K562 (cell line): Measurements from ENCODE around the gene RPL22L1. TPM values are rescaled to one million over a fixed set of nuclear protein-coding genes. Genes with fewer than 3 reads are reported as not detected.
A peak's percentile ranks its signal among the peaks of the same experiment; 100 is the strongest.

Experiments used
- BRF2 ChIP-seq: IDR thresholded peaks from 3 replicates; pipeline ENCODE4 v1.6.1; 2011; ENCODE audit warnings: borderline replicate concordance, mild to moderate bottlenecking; ENCODE audit not compliant: insufficient read length, insufficient read depth
- DPF2 ChIP-seq: fragments of 450-650 bp; IDR thresholded peaks from 2 replicates; pipeline ENCODE4 v1.6.1; 2016
- HES1 ChIP-seq: fragments of 450-650 bp; IDR thresholded peaks from 2 replicates; pipeline ENCODE4 v1.6.1; 2016; ENCODE audit warnings: low read depth, mild to moderate bottlenecking, moderate library complexity
- HLTF ChIP-seq: fragments of 450-650 bp; IDR thresholded peaks from 2 replicates; pipeline ENCODE4 v1.6.1; 2016
- MCM5 ChIP-seq: fragments of 450-650 bp; IDR thresholded peaks from 2 replicates; pipeline ENCODE4 v1.6.1; 2016; ENCODE audit warnings: low read depth
- MXI1 ChIP-seq: IDR thresholded peaks from 2 replicates; pipeline ENCODE4 v1.6.1; 2011; ENCODE audit warnings: low read depth, mild to moderate bottlenecking, improper control_type of control experiment, low read length
- NFIX ChIP-seq: fragments of 250-450 bp; sonication (Bioruptor Pico); IDR thresholded peaks from 2 replicates; pipeline ENCODE4 v1.4.0; 2020; ENCODE audit warnings: low read depth, mild to moderate bottlenecking, moderate library complexity
- RNF2 ChIP-seq: sonication (generic); IDR thresholded peaks from 2 replicates; pipeline ENCODE4 v1.6.1; 2016
- SMARCA4 ChIP-seq: fragments of 450-650 bp; IDR thresholded peaks from 2 replicates; pipeline ENCODE4 v1.6.1; 2016
- ZNF24 ChIP-seq: fragments of 450-650 bp; IDR thresholded peaks from 2 replicates; pipeline ENCODE4 v1.6.1; 2016
- ZNF589 ChIP-seq: fragments of 200-800 bp; sonication (Bioruptor generic); IDR thresholded peaks from 2 replicates; pipeline ENCODE4 v1.6.1; 2016; ENCODE audit warnings: low read depth, missing genetic modification characterization, missing compliant biosample characterization
- ZNF655 ChIP-seq: fragments of 250-450 bp; sonication (Bioruptor Pico); IDR thresholded peaks from 2 replicates; pipeline ENCODE4 v1.5.0; 2021
- ZNF668 ChIP-seq: fragments of 250-450 bp; sonication (Bioruptor Pico); IDR thresholded peaks from 2 replicates; pipeline ENCODE4 v1.8.0; 2022; ENCODE audit warnings: mild to moderate bottlenecking, inconsistent platforms
- polyA plus RNA-seq, 8 experiments: library from polyadenylated mRNA; depleted of rRNA in 4 of 8; stranded (reverse) in 5 of 8; unstranded in 3 of 8; fragments of >200 nt; fragmentation: Nextera tagmentation in 2 of 8; fragmentation: Illumina TruSeq in 1 of 8; extraction: Ambion mirVana in 2 of 8; extraction: Trizol in 1 of 8; gene quantifications; 2 replicates each; pipeline versions ENCODE4 v1.2.1 to v1.2.3, GENCODE V29; 2011 to 2014; ENCODE audit warnings: inconsistent platforms in 1 of 8, missing spikeins in 1 of 8
- total RNA-seq, 7 experiments: library from RNA; depleted of rRNA in 6 of 7; stranded (reverse); fragments of >200 nt in 6 of 7; fragmentation: Illumina TruSeq in 2 of 7; extraction: Trizol in 2 of 7; gene quantifications; 2 replicates each; pipeline versions ENCODE4 v1.2.1 to v1.2.3, GENCODE V29; 2011 to 2021; ENCODE audit warnings: low replicate concordance in 1 of 7
- TF ChIP-seq, protein P1 (sequence below): fragments of 450-650 bp; IDR thresholded peaks from 2 replicates; pipeline ENCODE4 v1.6.1; 2016; ENCODE audit warnings: low read depth

Gene RPL22L1
- total and polyA plus RNA-seq, 9 of the 15 experiments (the other 6 are each of a cell fraction or from before 2014, with no cell fraction given), result 53.9 to 198 (median 108) TPM

DNA sequence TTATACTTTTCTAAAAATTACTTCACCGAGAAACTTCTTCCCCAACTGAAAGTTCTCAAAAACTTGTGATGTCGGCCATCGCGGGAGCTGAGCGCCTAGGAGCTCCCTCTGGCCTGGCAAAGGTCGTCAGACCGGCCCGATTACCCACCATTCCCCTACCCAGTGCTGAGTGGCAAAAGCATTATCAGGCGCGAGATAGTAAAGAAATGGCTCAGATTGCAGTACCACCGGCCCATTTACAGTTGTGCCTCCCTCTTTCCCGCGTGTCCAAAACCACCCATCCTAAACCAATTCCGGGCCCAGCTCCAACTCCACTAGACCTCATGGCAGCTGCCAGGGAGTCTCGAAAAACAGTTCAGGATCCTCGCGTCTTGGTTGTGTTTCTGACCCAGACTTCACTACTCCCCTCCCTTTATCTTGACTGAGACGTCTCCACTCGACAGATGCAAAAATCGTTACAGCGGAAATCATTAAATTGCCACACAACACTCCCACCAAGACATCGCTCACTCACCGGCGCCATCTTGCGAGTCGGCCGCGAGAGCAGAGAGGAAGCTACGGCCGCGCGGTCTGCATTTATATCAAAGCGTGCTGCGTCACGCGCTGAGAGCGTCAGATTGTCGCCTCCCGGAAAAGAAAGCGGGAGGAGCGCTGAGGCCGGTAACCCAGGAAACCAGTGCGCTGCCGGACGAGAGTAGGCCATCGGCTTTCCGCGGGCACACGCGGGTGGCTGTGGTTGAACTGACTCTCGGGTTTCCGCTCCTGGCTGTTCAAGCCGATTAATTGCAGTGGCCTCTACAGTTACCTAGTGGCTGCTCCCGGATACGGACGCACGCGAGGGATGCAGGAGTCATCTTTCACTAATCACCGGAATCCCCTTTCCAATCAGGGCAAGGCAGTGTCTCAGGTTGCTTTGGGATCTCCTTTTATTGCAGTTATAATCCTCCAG lies at the start of gene RPL22L1 (continued):
- TF ChIP-seq HES1 (0 out of 2 replicates have a peak, but pooled peaks have one; percentile 16), ZNF668 (no peak), DPF2 (peak; percentile 54; the same call in 1 of the 2 replicates), HLTF (peak; percentile 45; the same call in 1 of the 2 replicates), MXI1 (peak; percentile 76), BRF2 (no peak), ZNF589 (0 out of 2 replicates have a peak, but pooled peaks have one; percentile 71), ZNF24 (peak; percentile 70), NFIX (CRISPR knock-in tag) (no peak), ZNF655 (no peak), SMARCA4 (peak; percentile 35; the same call in 1 of the 2 replicates), MCM5 (no peak), RNF2 (peak; percentile 88; the same call in 1 of the 2 replicates)
- TF ChIP-seq, protein P1, sequence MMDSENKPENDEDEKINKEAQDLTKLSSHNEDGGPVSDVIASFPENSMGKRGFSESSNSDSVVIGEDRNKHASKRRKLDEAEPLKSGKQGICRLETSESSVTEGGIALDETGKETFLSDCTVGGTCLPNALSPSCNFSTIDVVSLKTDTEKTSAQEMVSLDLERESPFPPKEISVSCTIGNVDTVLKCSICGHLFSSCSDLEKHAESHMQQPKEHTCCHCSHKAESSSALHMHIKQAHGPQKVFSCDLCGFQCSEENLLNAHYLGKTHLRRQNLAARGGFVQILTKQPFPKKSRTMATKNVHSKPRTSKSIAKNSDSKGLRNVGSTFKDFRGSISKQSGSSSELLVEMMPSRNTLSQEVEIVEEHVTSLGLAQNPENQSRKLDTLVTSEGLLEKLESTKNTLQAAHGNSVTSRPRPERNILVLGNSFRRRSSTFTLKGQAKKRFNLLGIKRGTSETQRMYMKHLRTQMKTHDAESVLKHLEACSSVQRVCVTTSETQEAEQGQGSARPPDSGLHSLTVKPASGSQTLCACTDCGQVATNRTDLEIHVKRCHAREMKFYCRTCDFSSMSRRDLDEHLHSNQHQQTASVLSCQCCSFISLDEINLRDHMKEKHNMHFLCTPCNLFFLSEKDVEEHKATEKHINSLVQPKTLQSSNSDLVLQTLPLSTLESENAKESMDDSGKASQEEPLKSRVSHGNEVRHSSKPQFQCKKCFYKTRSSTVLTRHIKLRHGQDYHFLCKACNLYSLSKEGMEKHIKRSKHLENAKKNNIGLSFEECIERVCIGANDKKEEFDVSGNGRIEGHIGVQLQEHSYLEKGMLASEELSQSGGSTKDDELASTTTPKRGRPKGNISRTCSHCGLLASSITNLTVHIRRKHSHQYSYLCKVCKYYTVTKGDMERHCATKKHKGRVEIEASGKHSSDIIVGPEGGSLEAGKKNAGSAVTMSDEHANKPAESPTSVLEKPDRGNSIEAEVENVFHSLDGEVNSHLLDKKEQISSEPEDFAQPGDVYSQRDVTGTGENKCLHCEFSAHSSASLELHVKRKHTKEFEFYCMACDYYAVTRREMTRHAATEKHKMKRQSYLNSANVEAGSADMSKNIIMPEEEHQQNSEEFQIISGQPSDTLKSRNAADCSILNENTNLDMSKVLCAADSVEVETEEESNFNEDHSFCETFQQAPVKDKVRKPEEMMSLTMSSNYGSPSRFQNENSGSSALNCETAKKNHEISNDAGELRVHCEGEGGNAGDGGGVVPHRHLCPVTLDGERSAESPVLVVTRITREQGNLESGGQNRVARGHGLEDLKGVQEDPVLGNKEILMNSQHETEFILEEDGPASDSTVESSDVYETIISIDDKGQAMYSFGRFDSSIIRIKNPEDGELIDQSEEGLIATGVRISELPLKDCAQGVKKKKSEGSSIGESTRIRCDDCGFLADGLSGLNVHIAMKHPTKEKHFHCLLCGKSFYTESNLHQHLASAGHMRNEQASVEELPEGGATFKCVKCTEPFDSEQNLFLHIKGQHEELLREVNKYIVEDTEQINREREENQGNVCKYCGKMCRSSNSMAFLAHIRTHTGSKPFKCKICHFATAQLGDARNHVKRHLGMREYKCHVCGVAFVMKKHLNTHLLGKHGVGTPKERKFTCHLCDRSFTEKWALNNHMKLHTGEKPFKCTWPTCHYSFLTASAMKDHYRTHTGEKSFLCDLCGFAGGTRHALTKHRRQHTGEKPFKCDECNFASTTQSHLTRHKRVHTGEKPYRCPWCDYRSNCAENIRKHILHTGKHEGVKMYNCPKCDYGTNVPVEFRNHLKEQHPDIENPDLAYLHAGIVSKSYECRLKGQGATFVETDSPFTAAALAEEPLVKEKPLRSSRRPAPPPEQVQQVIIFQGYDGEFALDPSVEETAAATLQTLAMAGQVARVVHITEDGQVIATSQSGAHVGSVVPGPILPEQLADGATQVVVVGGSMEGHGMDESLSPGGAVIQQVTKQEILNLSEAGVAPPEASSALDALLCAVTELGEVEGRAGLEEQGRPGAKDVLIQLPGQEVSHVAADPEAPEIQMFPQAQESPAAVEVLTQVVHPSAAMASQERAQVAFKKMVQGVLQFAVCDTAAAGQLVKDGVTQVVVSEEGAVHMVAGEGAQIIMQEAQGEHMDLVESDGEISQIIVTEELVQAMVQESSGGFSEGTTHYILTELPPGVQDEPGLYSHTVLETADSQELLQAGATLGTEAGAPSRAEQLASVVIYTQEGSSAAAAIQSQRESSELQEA, result no peak
